Endothelial cell of umbilical vein (primary cell): Measurements from ENCODE around the gene SMIM24.

Source experiments
- CTCF ChIP-seq, 2 donors: IDR thresholded peaks; 1 replicate in 1 of 2; 2 replicates in 1 of 2; pipeline ENCODE4 v1.5.1; 2011; ENCODE audit warnings: low read length in 2 of 2, mild to moderate bottlenecking in 2 of 2, moderate library complexity in 2 of 2, control low read depth in 1 of 2, inconsistent platforms in 1 of 2, low read depth in 1 of 2; ENCODE audit not compliant: insufficient read depth in 1 of 2; ENCODE audit errors: extremely low read depth in 1 of 2
- EZH2 ChIP-seq: IDR thresholded peaks from 2 replicates; pipeline ENCODE4 v1.6.1; 2012; ENCODE audit warnings: borderline replicate concordance, low read depth, mild to moderate bottlenecking, moderate library complexity, low read length, inconsistent platforms; ENCODE audit not compliant: severe bottlenecking
- MAX ChIP-seq: IDR thresholded peaks from 2 replicates; pipeline ENCODE4 v1.6.1; 2011; ENCODE audit not compliant: insufficient read depth, insufficient read length
- POLR2A ChIP-seq: IDR thresholded peaks from 2 replicates; pipeline ENCODE4 v1.6.1; 2012; ENCODE audit warnings: low read depth, mild to moderate bottlenecking, control low read depth, low read length
- POLR2AphosphoS5 ChIP-seq: IDR thresholded peaks from 2 replicates; pipeline ENCODE4 v1.6.1; 2012; ENCODE audit warnings: low read depth, mild to moderate bottlenecking, control low read depth, low read length, moderate library complexity; ENCODE audit not compliant: insufficient read depth

GRCh38 chr19:3523361-3524077 is 43.2 kb upstream of the SMIM24 start:
- TF ChIP-seq CTCF (IDR thresholded peaks at IDR 0.05; ENCODE audit: extremely low read depth in 1 of 2, insufficient read depth in 1 of 2, low read depth in 1 of 2, low read length in 2 of 2) (no peak), EZH2 (no peak), POLR2AphosphoS5 (no peak), MAX (no peak), POLR2A (no peak)
